Measurements from ENCODE around the gene SCAF4.

DNA sequence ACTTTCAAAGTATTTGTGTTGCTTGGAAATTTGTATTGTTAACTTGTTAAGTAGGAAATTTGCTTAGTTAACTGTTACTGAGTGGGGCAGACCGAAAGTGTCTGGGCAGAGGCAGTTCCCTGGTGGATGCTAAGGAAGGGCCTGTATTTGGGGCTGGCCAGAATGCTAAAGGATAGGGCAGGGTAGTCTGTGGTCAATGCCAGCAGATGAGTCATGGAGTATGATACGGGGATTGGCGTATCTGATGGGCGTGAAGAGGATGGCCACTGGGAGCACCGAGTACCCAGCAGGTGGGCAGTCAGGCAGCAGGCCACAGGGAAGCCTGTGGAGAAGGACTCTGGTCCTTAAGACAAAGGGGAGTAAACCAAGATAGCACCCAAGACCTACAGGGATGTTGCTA is 46.6 kb upstream of the SCAF4 start:
- TF ChIP-seq POLR2AphosphoS5 (IDR thresholded peaks at IDR 0.05; ENCODE audit: low read depth, low read length) (no peak), SPI1 (IDR thresholded peaks at IDR 0.05; ENCODE audit: low read depth, low read length) (no peak)
